GM19351 (cell line): ENCODE measurements around the gene CCNB1IP1.
"Not testable (repeated sequence)": the region's sequence is repeated elsewhere in the genome, so short reads cannot be mapped to it uniquely, and the experiment has no call there.

Experiments used
- ATAC-seq: cut with Tn5 transposase; IDR thresholded peaks from one replicate; pipeline ENCODE4 v1.9.1; 2021; ENCODE audit warnings: mild to moderate bottlenecking, moderate library complexity; ENCODE audit not compliant: unreplicated experiment

CCNB1IP1 gene

DNA sequence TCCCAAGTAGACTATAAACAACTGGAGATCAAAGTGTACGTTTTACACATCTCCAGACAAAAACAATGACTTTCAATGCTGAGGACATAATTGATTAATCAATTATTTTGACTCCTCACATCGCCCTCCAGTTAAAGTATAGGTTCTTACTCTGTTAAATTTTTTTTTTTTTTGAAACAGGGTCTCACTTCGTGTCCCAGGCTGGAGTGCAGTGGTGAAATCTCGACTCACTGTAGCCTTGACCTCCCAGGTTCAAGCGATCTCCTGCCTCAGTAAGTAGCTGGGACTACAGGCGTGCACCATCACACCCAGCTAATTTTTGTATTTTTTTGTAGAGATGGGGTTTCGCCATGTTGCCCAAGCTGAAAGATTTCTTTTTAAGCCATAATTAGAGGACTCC is 938 bp upstream of the CCNB1IP1 start:
- ATAC-seq: no peak

DNA sequence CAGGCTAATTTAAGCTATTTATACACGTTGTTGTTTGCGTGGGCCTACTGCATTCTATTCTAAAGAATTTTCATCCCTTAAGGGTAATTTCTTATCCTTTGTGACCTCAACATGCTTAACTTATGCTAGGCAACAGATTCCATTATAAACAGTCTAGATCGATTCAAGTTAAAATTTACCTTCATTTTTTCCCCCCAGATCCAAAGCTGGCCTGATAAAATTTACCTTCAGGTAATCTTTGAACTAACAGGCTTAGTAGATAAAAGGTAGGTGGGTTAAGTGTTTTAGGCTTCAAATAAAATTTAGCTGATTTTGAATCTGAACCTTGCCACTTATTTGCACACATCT is 389 bp upstream of the CCNB1IP1 start:
- ATAC-seq: no peak

DNA sequence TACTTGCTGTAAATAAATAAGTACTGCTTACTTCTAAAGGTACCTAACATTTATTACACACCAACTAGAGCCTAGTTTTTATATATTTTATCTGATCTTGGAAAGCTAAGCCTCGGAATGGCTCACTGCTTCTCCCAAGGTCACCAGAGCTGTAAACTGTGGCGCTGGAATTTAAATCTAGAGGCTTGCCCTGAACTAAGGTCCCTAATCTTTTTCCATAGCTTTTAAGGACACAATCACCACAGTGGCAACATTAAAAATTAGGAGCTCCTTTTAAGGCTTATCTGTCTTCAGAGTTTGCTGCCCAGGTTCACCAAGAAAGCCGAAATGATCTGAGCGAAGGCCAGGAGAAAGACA is 670 bp downstream of the CCNB1IP1 start:
- ATAC-seq: no peak

DNA sequence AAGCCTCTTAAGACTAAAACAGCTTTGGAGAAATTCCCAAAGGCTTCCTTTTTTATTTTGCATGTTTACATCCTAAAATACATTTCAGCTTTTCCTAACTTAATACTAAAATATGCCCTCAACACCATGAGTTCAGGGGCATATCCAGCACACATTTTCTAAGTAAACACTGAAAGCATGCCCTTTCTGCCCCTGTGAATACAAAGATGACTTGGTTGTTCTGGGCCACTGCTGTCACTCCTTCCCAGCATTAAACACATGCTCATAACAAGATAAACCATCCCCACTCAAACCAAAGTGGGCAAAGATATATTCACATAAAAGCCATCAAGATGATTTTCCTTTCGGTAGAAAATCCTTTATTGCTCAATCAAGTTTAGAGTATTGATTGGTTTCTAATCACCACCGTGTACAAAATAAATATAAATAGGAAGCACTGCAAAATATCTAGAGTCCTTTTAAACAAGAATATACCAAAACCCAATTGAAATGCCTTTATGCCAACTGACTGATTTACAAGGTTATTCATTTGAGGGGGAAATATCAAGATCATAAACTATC is 1.9 kb downstream of the CCNB1IP1 start:
- ATAC-seq: no peak

DNA sequence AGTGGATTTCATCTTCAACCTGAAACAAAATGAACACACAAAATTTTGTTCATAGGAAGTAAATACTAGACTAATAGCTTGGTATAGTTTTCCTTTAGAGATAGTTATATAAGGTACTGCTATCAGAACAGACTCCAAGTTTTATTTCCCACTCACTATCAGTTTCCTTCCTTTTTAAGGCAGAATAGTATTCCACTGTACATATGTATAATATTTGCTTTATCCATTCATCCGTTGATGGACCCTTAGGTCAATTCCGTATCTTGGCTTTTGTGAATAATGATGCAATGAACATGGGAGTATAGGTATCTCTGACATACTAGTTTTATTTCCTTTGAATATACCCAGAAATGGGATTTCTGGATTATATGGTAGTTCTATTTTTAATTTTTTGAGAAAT is 3.7 kb downstream of the CCNB1IP1 start:
- ATAC-seq: no peak

DNA sequence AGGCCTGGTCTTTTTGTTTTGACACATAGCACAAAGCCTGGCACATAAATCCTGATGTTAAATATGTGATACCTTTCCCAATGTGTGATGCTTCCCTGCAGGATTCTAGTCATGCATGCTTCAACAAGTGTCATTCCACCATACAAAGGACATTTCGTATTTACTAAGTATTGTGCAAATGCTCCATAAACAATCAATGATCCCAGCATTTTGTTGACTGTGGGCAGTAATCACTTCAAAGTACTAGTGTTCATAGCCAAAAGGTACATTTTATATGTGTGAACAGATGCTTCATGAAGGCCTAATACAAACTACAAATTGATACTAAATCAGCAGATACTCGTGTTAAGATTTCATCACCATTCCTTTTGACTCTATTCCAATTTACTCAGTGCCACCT is 4.4 kb downstream of the CCNB1IP1 start:
- ATAC-seq: no peak

DNA sequence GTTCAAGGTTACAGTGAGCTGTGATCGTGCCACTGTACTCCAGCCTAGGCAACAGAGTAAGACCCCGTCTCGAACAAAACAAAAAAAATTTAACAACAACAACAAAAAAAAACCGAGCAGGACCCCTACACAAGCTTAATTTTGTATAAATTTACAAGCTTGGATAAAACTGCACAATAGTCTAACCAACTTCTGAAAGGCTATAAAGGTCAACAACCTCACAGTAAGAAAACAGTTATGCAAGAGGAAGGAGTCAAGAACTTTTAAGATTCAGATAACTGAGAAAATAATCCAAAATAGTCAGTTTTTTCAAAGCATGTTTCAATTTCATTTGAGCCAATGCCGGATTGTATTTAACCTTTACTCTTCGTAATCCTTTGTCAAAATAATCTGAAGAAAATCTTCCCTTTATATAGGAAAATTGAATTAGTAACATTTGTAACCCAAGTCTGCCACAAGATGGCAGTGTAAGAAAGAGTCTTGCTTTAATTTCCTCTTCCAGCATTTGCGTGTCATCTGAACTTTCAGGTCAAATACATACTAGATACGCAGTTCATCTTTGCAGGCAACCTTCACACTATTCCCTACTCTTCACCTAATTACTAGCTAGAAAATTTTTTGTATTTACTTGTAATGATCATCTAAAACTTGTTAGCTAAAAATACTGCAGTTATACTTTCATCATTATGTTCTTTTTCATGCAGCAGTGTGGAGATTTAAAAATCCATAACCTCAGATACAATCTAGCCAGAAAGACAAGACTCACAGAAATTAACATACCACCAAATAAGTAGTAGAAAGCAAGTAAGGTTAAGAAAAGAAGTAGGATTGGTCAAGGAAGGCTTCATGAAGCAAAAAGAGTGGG is 5.8 kb downstream of the CCNB1IP1 start:
- no peak for ATAC-seq

DNA sequence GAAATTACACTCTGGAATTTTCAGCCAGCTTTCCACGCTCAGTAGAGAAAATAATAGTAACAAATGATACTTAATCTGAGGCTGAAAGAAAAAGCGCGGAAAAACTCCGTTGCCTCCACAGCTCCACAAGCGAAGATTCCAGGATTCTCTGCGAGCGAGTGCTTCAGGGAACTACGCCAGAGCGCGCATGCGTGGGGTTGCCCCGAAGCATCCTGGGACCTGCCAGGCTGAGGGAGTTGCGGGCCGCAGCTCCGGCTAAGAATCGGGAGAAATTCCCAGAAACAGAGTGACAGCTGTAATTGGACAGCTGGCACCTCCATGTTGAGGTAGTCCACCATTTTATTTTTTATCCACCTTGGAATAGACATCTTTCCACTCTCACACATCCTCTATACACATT is 15.4 kb downstream of the CCNB1IP1 start:
- no peak for ATAC-seq

DNA sequence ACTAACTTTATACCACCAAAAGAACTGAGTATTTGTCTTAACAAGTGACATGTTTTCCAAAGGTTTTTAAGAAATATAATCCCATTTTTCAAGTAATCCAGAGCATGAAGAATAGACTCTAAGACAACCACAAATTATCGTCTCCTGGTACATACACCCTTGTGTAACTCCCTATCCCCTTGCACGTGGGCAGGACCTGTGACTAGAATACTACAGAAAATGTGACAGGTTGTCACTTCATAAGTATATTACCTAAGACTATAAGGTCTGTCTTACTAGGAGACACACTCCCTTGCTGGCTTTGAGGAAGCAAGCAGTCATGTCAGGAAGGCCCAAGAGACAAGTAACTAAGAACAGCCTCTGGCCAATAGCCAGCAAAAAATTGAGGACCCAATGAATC is 19.1 kb downstream of the CCNB1IP1 start:
- ATAC-seq: no peak

DNA sequence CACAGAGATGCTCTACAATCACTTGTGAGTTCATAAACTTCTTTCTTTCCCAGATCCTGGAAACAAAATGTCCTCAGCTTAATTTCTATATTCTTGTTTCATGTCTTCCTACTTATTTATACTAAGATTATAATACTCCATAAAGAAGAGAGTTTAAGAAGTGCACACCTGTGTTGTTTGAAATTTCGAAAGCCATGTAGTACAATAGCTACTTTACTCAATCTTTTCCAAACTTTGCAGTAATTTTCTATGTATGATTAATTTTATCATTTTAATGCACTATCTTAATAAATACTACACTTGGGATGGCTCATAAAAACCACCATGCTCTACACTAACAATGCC is 27.0 kb downstream of the CCNB1IP1 start:
- peak; percentile 7 for ATAC-seq

DNA sequence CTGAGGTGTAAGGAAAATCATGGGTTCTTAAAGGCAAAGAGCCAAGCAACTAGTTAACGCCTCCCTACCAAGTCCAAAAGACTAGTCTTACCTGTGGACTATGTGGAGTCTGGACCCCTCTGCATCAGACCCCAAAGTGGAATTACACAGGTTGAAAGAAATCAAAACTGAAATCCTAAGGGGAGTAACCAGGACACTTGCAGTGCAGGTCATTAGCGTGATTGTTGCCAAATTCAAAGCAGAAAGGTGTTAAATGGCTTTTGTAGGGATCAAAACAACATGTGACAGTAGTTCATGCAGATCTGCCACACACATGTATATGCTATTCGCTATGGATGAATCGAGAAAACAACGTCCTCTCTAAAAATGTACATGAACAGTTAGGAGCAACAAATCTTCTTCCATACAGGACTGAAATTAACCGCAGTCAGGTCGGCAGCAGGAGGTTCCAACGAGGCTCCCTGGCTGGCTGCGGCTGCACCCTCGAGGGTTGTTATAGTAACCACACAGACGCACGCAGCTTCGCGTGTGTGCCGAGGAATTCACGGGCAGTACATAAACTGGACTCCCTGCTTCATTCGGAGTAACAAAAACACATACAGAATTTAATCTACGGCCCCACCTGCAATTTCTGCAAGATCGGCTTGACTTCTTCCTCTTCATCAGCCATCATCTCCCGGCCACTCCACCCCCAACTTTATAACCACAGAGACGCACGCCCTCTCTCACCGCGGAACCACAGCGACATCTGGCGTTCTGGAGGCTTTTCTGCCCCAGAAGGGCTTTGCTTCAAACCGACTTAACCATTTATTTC is 27.6 kb downstream of the CCNB1IP1 start, which contains the start of gene TTC5:
Gene TTC5, minus strand, starts transcription at position 687 of the 814 bp plus-strand sequence. Its CDS starts 14 bp downstream, at position 673.
- peak; percentile 97 for ATAC-seq

DNA sequence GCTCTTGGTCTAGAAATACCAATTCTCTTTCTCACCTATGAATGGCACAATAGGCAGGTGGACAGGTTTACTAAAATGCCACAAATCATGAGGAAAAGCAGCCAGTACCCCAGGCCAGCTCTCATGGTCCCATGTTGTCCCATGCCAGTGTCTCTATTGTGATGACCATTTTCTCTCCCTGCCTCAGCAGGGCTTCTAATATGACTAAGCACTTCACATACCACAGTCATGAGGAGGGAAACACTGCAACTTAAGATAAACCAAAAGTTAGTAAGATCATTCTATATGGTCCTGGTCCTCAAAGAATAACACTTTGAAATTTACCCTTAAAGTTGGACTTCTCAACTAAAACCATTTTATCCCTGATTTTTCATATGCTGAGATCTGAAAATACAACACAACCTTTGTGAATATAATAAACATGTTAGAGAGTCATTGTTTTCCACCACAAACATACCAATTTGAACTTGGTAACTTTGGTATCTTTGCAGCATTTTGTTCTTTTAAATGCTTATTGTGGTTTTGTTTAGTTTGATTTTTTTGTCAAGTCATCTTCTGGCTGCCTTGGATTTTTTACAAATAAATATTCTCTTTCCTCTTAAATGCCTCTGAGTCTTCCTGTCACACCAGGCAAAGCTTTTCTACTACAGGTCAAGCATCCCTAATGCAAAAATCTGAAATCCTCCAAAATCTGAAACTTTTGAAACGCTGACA is 30.9 kb downstream of the CCNB1IP1 start:
- ATAC-seq: no peak

DNA sequence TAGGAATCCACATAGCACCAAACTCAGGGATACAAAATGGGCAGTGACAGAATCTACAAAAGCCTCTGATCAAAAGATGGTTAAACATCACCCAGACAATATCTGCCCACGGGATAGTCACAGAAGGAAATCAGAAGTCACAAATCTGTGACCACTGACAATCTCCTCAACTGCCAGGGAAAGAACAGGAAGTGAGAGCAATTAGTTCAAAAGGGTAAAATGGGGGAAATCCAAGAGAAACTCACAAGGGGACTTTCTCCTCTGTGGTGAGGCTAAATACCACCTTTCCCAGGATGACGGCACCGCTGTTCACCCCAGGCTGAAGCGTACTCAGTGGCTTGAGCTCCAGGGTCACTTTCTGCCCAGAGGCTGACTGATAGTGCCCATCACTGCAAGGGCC is 38.0 kb downstream of the CCNB1IP1 start:
- ATAC-seq: peak; percentile 87

DNA sequence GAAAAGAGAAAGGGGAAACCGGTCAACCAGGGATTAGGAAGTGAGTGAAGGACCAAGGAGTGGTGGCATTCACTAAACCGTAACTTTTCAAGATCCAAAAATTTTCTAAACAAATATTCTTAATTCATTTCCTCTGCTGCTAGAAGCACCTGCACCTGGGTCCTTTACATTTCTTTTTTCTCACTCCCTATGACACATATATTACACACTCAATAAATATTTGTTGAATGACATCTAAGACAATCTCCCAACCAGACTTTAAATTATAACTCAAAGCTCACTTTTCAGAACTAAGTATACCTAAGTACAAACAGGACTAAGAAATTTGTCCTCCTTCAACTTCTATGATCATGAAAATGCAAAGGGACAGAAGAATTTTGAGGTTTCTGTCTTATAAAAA is 38.4 kb downstream of the CCNB1IP1 start:
- ATAC-seq: no peak

DNA sequence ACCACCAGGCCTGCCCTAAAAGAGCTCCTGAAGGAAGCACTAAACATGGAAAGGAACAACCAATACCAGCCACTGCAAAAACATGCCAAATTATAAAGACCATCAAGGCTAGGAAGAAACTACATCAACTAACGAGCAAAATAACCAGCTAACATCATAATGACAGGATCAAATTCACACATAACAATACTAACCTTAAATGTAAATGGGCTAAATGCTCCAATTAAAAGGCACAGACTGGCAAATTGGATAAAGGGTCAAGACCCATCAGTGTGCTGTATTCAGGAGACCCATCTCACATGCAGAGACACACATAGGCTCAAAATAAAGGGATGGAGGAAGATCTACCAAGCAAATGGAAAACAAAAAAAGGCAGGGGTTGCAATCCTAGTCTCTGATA is 51.1 kb downstream of the CCNB1IP1 start:
- ATAC-seq: not testable (repeated sequence)

DNA sequence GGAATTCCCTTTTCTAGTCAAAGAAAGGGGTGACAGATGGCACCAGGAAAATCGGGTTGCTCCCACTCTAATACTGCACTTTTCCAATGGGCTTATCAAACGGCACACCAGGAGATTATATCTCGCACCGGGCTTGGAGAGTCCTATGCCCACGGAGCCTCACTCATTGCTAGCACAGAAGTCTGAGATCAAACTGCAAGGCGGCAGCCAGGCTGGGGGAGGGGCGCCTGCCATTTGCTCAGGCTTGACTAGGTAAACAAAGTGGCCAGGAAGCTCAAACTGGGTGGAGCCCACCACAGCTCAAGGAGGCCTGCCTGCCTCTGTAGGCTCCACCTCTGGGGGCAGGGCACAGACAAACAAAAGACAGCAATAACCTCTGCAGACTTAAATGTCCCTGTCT is 52.8 kb downstream of the CCNB1IP1 start:
- not testable (repeated sequence) for ATAC-seq

DNA sequence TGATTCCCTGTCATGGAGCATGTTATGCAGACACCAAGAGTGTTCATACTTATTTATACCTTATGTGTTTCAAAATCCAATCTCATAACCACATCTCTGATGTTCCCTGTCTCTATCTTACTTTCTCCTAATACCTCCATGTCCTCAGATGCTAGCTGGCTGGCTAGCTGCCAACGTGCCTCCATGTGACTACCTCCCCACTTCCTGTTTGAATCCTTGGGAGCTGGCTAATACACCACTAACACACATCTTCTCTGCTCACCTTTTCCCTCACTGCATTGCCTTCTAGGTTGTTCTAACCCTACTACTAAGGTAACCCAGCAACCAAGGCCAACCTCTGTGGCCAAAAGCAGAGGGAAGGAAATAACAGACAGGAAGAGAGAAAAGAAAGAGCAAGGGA is 54.7 kb downstream of the CCNB1IP1 start:
- ATAC-seq: no peak

DNA sequence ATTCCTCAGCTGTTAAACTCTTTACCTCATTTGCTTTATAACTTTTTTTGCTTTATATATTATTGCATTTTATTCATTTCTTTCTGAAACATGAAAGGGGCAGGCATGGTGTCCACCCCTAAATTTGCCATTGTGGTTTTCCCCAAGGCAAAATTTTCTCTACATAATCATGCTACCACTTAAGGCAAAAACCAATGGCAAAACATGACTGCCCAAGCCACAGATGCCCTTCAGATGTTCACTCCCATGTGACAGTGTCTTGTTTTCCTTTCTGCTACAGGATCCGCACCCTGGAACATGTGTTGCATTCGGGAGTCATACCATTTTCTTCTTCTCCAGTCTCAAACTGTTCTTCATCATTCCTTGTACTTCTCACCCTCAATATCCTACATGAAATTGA is 55.7 kb downstream of the CCNB1IP1 start:
- no peak for ATAC-seq

DNA sequence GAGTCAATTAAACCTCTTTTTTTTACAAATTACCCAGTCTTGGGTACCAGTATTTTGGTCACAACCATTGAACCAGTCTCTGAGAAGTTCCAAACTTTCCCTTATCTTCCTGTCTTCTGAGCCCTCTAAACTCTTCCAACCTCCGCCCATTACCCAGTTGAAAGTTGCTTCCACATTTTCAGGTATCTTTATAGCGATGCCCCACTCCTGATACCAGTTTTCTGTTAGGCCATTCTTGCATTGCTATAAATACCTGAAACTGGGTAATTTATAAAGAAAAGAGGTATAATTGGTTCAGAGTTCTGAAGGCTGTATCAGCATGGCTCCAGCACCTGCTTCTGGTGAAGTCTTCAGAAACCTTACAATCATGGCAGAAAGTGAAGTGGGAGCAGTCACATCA is 59.0 kb downstream of the CCNB1IP1 start:
- no peak for ATAC-seq

DNA sequence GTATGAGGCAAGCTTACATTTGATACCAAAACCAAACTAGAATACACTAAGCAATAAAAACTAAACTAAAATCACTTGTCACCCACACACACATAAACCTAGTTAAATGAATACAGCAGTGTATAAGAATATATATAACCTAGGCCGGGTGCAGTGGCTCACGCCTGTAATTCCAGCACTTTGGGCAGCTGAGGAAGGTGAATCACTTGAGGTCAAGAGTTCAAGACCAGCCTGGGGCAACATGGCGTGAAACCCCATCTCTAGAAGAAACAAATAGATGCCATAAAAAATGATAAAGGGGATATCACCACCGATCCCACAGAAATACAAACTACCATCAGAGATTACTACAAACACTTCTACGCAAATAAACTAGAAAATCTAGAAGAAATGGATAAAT is 68.7 kb downstream of the CCNB1IP1 start:
- ATAC-seq: not testable (repeated sequence)

DNA sequence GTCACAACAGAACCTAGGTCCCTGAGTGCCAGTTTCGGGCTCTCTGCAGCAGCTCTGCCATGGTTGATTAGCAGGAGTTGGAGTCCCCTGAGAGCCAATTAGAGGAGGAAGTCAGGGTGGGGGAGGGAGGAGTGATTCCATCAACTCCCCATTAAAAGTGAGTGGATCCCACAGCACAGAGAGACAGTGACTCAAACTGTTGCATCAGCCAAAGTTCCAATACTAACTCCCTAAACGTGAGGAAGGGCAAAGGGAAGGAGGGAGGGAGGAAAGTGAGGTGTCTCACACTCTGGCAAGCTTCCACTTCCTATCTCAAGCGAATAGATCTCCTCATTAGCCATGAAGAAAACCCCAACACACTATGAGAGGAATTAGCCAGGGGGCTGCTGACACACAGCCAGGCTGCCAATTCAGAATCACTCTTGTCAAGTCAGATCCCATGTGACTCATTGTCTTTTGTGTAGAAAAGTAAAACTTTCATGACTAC is 70.4 kb downstream of the CCNB1IP1 start:
- ATAC-seq: no peak
